HepG2 (cell line): ENCODE measurements around the gene TANGO2. TPM values are rescaled to one million over a fixed set of nuclear protein-coding genes. Genes with fewer than 3 reads are reported as not detected.

Experiments used
- AGO2 ChIP-seq: fragments of 200-400 bp; formaldehyde crosslinking; optimal IDR thresholded peaks from 2 replicates; pipeline ENCODE3; 2017; ENCODE audit warnings: mild to moderate bottlenecking, low read depth, low read length, moderate library complexity
- ARNTL ChIP-seq: sonication (generic); formaldehyde crosslinking; IDR thresholded peaks from 2 replicates; pipeline ENCODE4 v1.4.0; 2020; ENCODE audit warnings: mild to moderate bottlenecking, missing genetic modification reagents
- ATF4 ChIP-seq, 2 experiments: fragments of 450-650 bp in 1 of 2; sonication (generic) in 1 of 2; formaldehyde crosslinking; IDR thresholded peaks; 2 replicates each; pipeline versions ENCODE4 v1.5.0 to v1.8.0; 2020 to 2022; ENCODE audit warnings: mild to moderate bottlenecking in 1 of 2, missing genetic modification reagents in 1 of 2
- ATF5 ChIP-seq: sonication (generic); formaldehyde crosslinking; IDR thresholded peaks from 2 replicates; pipeline ENCODE4 v1.4.0; 2020; ENCODE audit warnings: mild to moderate bottlenecking, low read depth, missing genetic modification reagents
- CCAR2 ChIP-seq: fragments of 200-400 bp; formaldehyde crosslinking; optimal IDR thresholded peaks from 2 replicates; pipeline ENCODE3; 2018; ENCODE audit warnings: low read depth, mild to moderate bottlenecking, low read length, moderate library complexity
- ETV5 ChIP-seq: IDR thresholded peaks from 2 replicates; pipeline ENCODE4 v1.6.1; 2018; ENCODE audit warnings: missing biosample characterization, missing genetic modification reagents, inconsistent platforms, borderline replicate concordance
- HMGA1 ChIP-seq: sonication (generic); formaldehyde crosslinking; conservative IDR thresholded peaks from 2 replicates; pipeline ENCODE4 v1.4.0; 2020; ENCODE audit warnings: missing genetic modification reagents
- HNRNPL ChIP-seq: fragments of 200-400 bp; formaldehyde crosslinking; IDR thresholded peaks from 2 replicates; pipeline ENCODE4 v1.6.1; 2017; ENCODE audit warnings: mild to moderate bottlenecking, low read depth, low read length
- NCOA2 ChIP-seq: sonication (generic); formaldehyde crosslinking; IDR thresholded peaks from 2 replicates; pipeline ENCODE4 v1.8.0; 2022; ENCODE audit warnings: inconsistent platforms
- PTBP1 ChIP-seq: fragments of 200-400 bp; formaldehyde crosslinking; IDR thresholded peaks from 2 replicates; pipeline ENCODE4 v1.6.1; 2018; ENCODE audit warnings: low read length, low read depth; ENCODE audit not compliant: poor library complexity, severe bottlenecking
- SNAPC2 ChIP-seq: sonication (generic); formaldehyde crosslinking; IDR thresholded peaks from 2 replicates; pipeline ENCODE4 v1.8.1; 2022; ENCODE audit warnings: mild to moderate bottlenecking, missing genetic modification reagents
- THAP7 ChIP-seq: sonication (generic); formaldehyde crosslinking; IDR thresholded peaks from 2 replicates; pipeline ENCODE4 v1.8.1; 2023; ENCODE audit warnings: mild to moderate bottlenecking, missing genetic modification reagents
- WIZ ChIP-seq: sonication (generic); formaldehyde crosslinking; IDR thresholded peaks from 2 replicates; pipeline ENCODE4 v1.5.1; 2020; ENCODE audit warnings: mild to moderate bottlenecking, missing genetic modification reagents
- XBP1 ChIP-seq: sonication (generic); formaldehyde crosslinking; IDR thresholded peaks from 2 replicates; pipeline ENCODE4 v1.5.0; 2020; ENCODE audit warnings: missing genetic modification reagents
- ZBTB20 ChIP-seq: sonication (generic); formaldehyde crosslinking; IDR thresholded peaks from 2 replicates; pipeline ENCODE4 v1.8.1; 2023; ENCODE audit warnings: missing genetic modification reagents, low read depth, mild to moderate bottlenecking, borderline replicate concordance
- ZNF121 ChIP-seq: sonication (generic); formaldehyde crosslinking; IDR thresholded peaks from 2 replicates; pipeline ENCODE4 v1.5.0; 2020; ENCODE audit warnings: mild to moderate bottlenecking, missing genetic modification reagents
- ZNF207 ChIP-seq: fragments of 450-650 bp; IDR thresholded peaks from 2 replicates; pipeline ENCODE4 v1.6.1; 2016; ENCODE audit warnings: antibody characterized with exemption, borderline replicate concordance
- ZNF317 ChIP-seq: sonication (generic); formaldehyde crosslinking; IDR thresholded peaks from 2 replicates; pipeline ENCODE4 v1.5.0; 2020; ENCODE audit warnings: mild to moderate bottlenecking, missing genetic modification reagents
- ZNF431 ChIP-seq: sonication (generic); formaldehyde crosslinking; IDR thresholded peaks from 2 replicates; pipeline ENCODE4 v1.9.0; 2022; ENCODE audit warnings: missing genetic modification reagents, low read depth, mild to moderate bottlenecking, borderline replicate concordance
- ZNF556 ChIP-seq: sonication (generic); formaldehyde crosslinking; IDR thresholded peaks from 2 replicates; pipeline ENCODE4 v1.4.0; 2020; ENCODE audit warnings: mild to moderate bottlenecking, missing genetic modification reagents, borderline replicate concordance
- ZNF605 ChIP-seq: sonication (generic); formaldehyde crosslinking; IDR thresholded peaks from 2 replicates; pipeline ENCODE4 v1.8.0; 2022; ENCODE audit warnings: mild to moderate bottlenecking, missing genetic modification reagents
- ZZZ3 ChIP-seq: sonication (generic); formaldehyde crosslinking; IDR thresholded peaks from 2 replicates; pipeline ENCODE4 v1.4.0; 2020; ENCODE audit warnings: missing genetic modification reagents, mild to moderate bottlenecking, borderline replicate concordance
- polyA plus RNA-seq, 8 experiments: library from polyadenylated mRNA; depleted of rRNA in 3 of 8; stranded (reverse) in 7 of 8; unstranded in 1 of 8; fragments of >200 nt; fragmentation: Illumina TruSeq in 4 of 8; extraction: Trizol in 4 of 8; gene quantifications; 2 replicates each; pipeline versions ENCODE4 v1.2.1 to v1.2.3, GENCODE V29; 2011 to 2016; ENCODE audit warnings: low read depth in 4 of 8, missing spikeins in 1 of 8, mixed read lengths in 1 of 8; ENCODE audit not compliant: insufficient read depth in 1 of 8
- total RNA-seq, 5 experiments: library from RNA; depleted of rRNA; stranded (reverse); fragments of >200 nt; fragmentation: Illumina TruSeq; extraction: Trizol; gene quantifications; 2 replicates each; pipeline ENCODE4 v1.2.3, GENCODE V29; 2016; ENCODE audit warnings: low read depth in 1 of 5
- TF ChIP-seq, protein P1 (sequence below): sonication (generic); formaldehyde crosslinking; IDR thresholded peaks from 2 replicates; pipeline ENCODE4 v1.5.0; 2020; ENCODE audit warnings: missing genetic modification reagents
- TF ChIP-seq, protein P2 (sequence below): IDR thresholded peaks from 2 replicates; pipeline ENCODE4 v1.6.1; 2016; ENCODE audit warnings: low read depth, borderline replicate concordance
- TF ChIP-seq, protein P3 (sequence below): sonication (generic); formaldehyde crosslinking; conservative IDR thresholded peaks from 2 replicates; pipeline ENCODE4 v1.5.0; 2020; ENCODE audit warnings: missing genetic modification reagents

The TANGO2 gene
- total and polyA plus RNA-seq, 2 of the 13 experiments (the other 11 are each of a cell fraction or from before 2014, with no cell fraction given), result 12.9 to 14.8 TPM

DNA sequence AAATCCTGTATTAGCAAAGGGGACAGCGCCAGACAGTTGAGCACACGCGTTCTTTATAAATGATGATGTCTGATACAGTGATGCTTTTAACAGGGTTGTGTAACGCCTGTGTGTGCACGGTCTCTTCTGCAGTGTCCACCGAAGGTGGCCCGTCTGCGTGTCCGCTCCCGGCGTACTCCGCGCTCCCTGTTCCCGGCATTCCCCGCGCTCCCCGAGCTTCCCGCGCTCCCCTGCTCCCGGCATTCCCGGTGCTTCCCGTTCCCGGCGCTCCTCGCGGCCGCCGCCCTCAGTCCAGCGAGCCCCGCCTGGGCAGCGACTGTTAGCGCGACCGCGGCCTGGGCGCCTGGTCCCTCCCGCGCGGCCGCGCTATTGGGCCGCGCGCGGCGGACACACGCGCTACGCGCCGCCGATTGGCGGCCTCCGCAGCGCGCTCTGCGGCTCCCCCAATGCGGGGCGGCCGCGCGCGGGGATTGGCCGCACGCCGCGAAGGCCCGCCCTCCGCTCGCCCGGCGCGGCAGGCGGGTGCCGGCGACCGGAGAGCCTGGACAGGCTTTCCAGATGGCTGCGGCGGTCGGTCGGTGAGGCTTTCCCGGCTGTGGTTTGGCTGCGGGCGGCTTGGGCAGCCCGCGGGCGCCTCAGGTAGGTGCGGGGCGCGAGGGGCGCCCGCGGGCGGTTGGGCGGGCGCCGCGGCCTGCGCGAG is 59.0 kb downstream of the TANGO2 start, which contains the start of gene DGCR8 (continued):
- peak; percentile 84; the same call in 1 of the 2 replicates for TF ChIP-seq ZNF556 (CRISPR knock-in tag)
- TF ChIP-seq HNRNPL, result no peak
- no peak for TF ChIP-seq XBP1 (CRISPR knock-in tag)
- 0 out of 2 replicates have a peak, but pooled peaks have one; percentile 60 for TF ChIP-seq ZNF431 (CRISPR knock-in tag)
- TF ChIP-seq, protein P1, sequence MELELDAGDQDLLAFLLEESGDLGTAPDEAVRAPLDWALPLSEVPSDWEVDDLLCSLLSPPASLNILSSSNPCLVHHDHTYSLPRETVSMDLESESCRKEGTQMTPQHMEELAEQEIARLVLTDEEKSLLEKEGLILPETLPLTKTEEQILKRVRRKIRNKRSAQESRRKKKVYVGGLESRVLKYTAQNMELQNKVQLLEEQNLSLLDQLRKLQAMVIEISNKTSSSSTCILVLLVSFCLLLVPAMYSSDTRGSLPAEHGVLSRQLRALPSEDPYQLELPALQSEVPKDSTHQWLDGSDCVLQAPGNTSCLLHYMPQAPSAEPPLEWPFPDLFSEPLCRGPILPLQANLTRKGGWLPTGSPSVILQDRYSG (CRISPR knock-in tag), result no peak; the same call in 1 of the 2 replicates
- TF ChIP-seq, protein P2, sequence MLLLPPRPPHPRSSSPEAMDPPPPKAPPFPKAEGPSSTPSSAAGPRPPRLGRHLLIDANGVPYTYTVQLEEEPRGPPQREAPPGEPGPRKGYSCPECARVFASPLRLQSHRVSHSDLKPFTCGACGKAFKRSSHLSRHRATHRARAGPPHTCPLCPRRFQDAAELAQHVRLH (CRISPR knock-in tag), result peak; percentile 58; the same call in 1 of the 2 replicates
- TF ChIP-seq THAP7, result peak; percentile 60; the same call in 1 of the 2 replicates
- TF ChIP-seq SNAPC2 (CRISPR knock-in tag), result 0 out of 2 replicates have a peak, but pooled peaks have one; percentile 78
- TF ChIP-seq CCAR2, result no peak
- TF ChIP-seq ARNTL, result peak; percentile 53
- peak; percentile 76 for TF ChIP-seq ZBTB20 (CRISPR knock-in tag)
- no peak for TF ChIP-seq HMGA1 (CRISPR knock-in tag)
- no peak for TF ChIP-seq ZNF207
- TF ChIP-seq ETV5 (CRISPR knock-in tag), result peak; percentile 81
- no peak for TF ChIP-seq AGO2
- no peak for TF ChIP-seq ATF4 (CRISPR knock-in tag; IDR thresholded peaks at IDR 0.05)
- TF ChIP-seq, protein P3, sequence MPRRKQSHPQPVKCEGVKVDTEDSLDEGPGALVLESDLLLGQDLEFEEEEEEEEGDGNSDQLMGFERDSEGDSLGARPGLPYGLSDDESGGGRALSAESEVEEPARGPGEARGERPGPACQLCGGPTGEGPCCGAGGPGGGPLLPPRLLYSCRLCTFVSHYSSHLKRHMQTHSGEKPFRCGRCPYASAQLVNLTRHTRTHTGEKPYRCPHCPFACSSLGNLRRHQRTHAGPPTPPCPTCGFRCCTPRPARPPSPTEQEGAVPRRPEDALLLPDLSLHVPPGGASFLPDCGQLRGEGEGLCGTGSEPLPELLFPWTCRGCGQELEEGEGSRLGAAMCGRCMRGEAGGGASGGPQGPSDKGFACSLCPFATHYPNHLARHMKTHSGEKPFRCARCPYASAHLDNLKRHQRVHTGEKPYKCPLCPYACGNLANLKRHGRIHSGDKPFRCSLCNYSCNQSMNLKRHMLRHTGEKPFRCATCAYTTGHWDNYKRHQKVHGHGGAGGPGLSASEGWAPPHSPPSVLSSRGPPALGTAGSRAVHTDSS (CRISPR knock-in tag), result peak; percentile 86; the same call in 1 of the 2 replicates
- no peak for TF ChIP-seq ZNF317 (CRISPR knock-in tag)
- peak; percentile 67; the same call in 1 of the 2 replicates for TF ChIP-seq ATF5 (CRISPR knock-in tag)
- no peak for TF ChIP-seq PTBP1
- peak; percentile 95 for TF ChIP-seq ZNF121 (CRISPR knock-in tag)
- TF ChIP-seq NCOA2, result peak; percentile 77
- peak; percentile 93; the same call in 1 of the 2 replicates for TF ChIP-seq ZZZ3
- TF ChIP-seq WIZ (CRISPR knock-in tag), result no peak
- TF ChIP-seq ZNF605 (CRISPR knock-in tag), result peak; percentile 75; the same call in 1 of the 2 replicates
